Dermis blood vessel endothelial cell (primary cell): ENCODE measurements around the gene NHERF2. TPM values are rescaled to one million over a fixed set of nuclear protein-coding genes. Genes with fewer than 3 reads are reported as not detected.

Experiments used
- DNase-seq: peaks from one replicate; pipeline ENCODE4 v3.0.0; 2010
- total RNA-seq: library from RNA; depleted of rRNA; stranded (reverse); fragments of >200 nt; gene quantifications from 2 replicates; pipeline ENCODE4 v1.2.3, GENCODE V29; 2014

NHERF2 gene
- total RNA-seq, 1 donor from 2014 or later, result 33.5 TPM

DNA sequence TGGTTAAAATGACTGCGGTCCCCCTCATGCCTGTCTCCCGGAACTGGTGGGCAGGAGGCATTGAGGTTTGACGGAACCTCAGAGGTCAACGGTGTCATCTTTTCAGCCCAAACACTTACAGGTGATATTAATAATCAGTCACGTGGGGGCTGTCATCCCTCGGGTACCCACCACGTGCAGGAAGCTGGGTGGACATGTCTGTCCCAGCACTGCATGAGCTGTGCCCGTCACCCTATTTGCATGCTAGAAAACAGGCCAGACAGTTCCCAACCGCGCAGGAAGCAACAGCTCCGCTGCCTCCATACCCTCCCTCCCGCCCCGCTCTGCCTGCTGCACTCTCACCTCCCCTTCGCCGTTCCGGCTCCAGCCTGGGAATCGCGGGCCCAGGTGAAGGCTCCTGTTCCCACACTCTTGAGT lies 35.6 kb upstream of the NHERF2 start:
- DNase-seq, result no peak

DNA sequence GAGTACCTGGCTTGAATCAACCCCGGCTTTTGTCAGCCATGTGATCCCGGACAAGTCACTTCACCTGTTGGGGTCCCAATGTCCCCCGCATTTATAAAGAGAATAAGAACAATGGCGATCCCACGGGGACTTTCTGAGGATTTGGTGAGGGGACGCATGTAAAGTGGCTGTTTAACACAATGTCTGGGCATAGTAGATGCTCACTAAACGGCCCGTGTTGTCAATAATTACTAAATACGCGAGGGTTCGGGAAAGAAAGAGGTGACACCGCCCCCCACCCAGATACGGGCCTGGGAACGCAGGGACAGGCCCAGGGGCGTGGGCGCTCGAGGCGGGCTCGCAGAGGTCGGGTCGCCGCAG lies 35.1 kb upstream of the NHERF2 start:
- no peak for DNase-seq

DNA sequence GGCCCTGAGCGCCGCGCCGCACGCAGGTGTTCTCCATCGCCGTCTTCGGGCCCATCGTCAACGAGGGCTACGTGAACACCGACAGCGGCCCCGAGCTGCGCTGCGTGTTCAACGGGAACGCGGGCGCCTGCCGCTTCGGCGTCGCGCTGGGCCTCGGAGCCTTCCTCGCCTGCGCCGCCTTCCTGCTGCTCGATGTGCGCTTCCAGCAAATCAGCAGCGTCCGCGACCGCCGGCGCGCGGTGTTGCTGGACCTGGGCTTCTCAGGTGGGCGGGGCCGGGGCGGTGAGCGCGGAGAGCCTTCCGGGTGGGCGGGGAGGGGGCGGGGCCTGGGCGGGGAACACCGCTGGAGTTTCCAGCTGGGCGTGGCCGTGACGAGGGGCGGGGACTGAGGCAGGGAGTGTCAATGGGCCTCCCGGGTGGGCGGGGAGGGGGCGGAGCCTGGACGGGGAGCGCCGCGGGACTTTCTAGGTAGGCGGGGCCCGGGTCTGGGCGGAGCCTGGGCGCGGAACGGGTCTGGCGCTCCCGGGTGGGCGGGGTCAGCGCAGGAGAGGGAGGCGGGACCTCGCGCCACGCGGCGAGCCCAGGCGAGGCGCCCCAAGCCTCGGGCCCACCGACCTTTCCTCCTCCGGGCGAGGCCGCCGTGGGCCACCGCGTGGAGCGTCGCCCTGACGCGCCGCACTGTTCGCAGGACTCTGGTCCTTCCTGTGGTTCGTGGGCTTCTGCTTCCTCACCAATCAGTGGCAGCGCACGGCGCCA lies 34.6 kb upstream of the NHERF2 start:
- DNase-seq, result peak; percentile 93

DNA sequence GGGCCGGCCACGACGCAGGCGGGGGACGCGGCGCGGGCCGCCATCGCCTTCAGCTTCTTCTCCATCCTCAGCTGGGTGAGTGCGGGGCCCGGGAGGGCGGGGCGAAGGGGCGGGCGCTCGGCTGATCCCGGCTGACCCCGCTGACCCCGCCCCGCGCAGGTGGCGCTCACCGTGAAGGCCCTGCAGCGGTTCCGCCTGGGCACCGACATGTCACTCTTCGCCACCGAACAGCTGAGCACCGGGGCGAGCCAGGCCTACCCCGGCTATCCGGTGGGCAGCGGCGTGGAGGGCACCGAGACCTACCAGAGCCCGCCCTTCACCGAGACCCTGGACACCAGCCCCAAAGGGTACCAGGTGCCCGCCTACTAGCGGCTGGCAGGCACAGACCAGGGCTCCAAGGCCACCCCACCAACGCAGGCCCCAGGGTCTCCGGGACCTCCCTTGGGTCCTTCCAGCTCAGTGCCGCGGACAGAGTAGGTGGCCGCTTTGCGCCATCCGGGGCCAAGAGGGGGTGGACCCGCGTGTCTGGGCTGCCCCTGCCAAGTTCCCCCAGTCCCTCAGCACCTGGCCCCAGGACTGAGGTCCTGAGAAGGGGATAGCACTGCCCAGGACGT lies 33.9 kb upstream of the NHERF2 start:
- no peak for DNase-seq

DNA sequence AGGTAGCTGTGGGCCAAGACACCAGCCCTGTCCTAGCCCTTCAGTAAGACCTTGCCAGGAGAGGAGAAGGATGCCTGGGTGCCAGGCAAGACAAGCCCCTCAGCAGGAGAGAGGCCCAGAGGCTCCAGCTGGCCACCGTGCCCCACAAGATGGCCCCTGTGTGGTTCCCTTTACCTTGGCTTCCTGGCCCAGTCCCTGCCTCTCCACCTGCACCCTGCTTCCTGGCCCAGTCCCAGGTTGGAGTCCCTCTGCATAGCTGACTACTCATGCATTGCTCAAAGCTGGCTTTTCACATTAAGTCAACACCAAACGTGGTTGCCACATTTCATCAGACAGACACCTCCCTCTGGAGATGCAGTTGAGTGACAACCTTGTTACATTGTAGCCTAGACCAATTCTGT lies 33.0 kb upstream of the NHERF2 start:
- DNase-seq, result no peak

DNA sequence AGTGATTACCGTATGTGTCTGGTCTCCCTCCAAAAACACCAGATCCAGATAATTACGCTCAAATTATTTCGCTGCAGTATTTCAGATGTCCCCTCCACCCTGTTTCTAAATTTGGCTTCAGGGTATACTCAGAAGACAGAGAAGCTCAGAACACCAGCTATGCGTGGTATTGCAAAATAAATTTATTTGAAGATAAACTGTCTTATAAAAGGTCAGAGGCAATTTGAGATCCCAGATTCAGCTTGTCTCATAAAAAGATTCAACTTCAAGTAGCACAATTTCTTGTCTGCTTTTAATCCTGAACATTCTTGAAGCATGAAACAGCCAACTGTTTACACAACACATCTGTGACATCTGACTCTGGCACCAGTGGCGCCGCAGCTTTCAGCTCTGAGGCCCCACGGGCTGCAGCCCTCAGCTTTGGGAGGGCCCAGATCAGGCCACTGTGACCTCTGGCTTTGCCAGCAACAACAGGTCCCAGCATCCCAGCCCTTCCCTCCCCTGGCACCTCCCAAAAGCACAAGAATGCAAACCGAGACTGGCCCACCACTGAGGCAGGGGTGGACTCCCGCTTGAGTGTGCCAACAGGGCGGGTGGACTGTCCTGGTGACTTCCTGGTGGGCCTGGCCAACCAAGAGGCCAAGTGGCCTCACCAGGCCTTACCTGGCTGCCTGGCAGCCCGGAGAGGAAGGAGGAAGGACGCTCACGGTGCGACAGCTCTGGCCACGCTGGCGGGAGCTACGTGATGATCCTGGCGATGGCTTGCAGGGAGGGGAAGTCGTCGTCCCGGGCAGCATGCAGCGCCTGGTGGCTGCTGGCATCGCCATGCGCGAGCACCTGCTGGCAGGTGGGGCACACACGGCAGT lies 29.0 kb upstream of the NHERF2 start:
- DNase-seq, result no peak

DNA sequence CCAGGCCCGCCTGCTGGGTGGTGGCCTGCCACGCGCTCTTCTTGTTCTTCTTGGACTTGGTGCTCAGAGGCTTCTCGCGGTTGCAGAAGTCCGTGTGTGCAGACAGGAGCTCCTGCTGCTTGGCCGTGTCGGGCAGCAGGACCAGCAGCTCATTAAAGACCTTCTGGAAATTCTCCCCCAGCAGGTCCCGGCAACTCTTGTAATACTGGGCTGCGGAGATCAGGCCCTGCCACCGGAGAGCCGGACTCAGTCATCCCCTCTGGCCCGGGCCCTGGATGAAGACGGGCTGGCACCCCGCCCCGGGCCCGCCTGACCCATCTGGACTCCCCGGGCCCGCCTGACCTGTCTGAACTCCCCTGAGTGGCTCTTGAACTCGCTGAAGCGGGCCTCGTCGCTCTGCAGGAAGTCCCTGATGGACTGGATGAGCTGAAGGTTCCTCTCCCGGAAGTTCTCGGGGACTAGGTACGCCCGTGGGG lies 28.3 kb upstream of the NHERF2 start:
- no peak for DNase-seq

DNA sequence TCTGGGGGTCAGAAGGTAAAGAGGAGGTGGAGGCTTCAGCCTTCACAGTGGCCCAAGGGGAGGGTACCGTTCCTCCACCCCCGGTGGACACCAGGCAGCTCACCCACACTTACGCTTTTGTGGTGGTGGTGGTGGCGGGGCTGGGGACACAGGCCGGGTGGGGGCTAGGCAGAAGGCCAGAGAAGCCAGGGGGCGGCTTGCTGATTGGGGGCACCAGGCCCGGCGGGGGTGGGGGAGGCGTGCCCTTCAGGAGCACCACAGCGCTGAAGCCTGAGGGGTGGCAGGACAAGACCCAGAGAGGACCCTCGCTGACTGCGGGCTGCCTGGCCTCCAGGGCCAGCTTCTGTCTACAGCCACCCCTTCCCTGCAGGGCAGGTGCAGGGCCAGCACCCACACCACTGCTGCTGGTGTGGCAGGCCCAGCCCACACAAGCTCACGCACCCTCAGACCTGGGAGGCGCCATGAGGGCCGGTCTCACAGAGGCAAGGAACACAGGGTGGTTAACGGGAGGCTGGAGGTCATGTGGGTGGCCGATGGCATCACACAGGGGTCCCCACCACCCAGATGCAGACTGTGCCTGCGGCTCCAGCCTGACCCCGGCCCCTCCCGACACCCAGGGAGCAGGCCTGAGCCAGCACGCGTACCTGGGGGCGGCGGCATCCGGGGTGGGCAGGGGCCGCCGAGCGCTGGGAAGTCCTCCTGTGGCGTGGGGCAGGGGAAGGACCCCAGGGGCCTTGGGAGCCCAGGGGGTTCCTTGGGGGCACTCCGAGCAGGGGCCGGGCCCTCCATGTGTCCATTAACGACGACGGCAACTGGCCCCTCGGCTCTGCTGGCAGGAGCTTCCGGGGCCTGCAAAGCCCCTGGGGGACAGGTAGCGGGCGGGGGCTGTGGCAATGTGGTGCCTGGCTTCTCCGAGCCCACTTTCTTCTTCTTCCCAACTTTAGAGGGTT lies 27.6 kb upstream of the NHERF2 start:
- no peak for DNase-seq

DNA sequence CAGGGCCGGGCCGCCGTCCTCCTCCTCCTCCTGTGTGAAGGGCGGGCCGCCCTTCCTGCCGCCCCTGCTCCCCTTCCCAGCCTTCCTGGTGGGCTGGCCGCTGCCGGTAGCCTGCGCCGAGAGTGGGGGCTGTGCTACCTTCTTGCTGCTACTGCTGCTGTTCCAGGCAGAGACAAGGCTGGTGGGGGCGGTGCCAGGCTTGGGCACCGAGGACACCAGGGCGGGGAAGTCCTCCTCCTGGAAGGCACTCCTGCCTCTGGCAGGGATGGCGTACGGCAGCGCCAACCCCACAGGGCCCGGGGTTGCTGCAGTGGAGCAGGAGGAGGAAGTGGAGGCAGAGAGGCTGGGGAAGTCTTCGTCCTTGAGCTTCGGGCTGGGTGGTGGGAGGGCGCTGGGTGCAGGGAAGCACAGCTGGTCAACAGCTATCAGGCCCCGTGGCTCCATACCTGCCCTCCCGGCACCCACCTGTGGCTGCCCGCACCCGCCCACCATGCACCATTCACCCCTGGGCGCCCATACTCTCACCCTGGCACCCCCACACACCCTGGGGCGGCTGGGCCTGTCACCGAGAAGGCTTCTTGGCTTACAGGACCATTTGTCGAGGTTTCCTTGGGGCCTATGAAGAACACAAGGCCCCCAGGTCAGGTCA lies 26.7 kb upstream of the NHERF2 start:
- no peak for DNase-seq

DNA sequence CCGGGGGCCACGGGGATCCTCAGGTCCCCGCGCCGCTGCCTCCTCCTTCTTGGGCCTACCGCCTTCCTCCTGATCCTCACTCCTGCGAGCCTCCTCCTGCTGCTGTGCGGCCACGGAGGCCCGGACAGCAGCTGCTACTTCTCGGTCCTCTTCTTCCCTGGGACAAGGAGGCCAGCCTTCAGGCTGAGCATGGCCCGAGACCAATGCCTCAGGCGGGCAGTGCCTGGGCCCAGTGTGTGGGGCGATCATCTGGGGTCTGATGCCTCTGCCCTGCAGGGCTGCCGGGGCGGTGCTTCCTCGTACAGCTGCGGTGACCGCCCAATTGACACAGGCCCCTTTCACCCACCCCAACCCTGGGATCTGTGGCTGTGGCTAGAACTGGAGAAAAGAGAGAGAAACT lies 25.7 kb upstream of the NHERF2 start:
- no peak for DNase-seq

DNA sequence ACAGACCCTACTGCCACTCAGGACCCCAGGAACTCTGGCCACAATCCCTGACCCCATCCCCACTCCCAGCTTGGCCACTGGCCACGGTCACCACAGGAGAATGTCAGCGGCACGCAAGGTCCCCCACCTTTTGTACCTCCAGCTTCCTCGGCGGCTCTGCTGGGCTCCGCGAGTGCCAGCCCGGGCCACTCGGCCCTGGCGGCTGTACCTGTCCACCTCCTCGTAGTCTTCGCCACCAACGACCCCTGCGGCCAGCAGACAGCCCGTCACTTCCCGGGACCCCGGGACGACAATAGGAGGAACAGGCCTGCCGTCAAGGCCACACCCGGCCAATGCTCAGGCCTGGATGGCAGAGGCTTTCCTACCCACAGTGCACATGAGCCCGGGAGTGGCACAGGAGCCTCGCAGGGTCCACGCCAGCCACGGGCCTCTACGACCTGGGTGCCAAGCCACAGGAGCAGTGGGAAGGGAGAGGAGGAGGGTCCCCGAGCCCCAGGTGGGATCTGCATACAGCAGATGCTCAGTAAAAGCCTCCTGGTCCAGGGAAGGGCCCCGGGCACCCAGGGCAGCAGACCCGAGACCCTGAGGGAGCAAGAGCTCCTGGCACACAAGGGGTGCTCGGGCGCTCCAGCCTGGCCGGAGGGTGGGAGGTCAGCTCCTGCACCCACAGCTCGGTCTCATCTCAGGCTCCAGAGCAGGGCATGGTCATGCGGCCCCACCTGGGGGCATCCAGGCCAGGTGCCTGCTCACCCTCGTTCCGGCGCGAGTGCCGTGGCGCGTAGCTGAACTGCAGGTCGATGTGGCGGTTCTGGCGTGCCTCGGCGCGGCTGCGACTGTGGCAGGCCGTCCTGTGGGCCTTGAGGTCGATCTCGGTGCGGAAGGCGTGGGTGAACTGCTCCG lies 25.0 kb upstream of the NHERF2 start:
- DNase-seq, result no peak

DNA sequence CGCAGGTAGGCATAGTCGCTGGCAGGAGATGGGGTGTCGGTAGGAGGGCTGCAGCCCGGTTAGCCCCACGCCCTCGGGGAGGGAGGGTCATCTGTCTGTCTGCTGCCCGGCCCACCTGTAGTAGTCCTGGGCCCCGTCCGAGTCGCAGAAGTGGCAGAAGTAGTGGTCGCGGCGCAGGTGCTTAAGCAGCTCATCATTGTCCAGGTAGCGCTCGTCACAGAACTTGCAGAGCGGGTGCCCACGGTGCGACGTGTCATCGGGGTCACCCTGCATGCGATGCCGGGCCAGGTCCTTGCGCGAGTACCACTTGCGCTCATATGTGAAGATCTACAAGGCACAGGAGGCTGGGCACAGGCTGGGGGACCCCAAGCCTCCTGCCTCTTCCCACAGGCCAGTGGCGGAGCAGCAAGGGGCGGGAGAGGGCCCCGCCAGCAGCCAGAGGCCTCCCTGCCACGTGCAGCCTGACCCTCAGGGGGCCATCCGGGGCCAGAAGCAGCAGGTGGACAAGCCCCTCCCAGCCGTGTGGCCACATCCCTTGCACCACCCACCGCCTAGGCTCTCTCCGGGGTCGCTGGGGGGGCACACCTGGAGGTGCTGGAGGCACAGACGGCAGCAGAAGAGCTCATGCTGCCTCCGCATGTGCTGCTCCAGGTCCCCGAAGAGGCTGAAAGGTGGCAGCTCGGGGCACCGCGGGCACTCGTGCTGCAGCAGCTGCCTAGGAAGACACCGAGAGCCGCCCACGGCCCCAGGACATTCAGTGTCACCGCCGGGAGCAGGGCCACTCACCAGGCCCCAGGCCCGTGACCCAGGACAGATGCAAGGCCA lies 24.1 kb upstream of the NHERF2 start:
- DNase-seq, result no peak

DNA sequence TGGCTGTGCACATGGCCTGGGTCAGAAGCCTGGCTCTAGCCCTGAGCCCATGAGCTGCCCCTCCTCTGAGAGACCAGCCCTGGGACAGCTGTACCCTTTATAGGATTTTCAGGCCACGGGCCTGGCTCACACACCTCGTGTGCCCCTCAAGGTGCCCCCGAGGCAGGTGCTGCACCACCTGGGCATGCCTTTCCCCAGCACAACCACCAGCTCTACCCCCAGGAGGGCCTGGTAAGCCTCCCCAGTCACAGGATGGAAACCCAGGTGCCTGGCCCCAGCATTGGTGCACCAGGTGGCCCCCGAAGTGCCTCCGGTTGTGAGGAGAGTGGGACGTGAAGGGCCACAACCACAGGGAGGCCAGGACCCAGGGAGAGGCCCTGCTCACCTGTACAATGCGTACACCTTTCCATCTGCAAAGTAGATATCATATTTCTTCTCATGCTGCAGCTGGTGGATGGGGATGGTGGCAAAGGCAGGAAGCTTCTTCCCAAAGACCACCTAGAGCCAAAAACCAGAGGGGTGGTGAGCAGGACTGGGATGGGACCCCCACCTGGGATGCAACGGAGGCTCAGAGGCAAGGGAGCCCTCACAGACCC lies 23.4 kb upstream of the NHERF2 start:
- no peak for DNase-seq

DNA sequence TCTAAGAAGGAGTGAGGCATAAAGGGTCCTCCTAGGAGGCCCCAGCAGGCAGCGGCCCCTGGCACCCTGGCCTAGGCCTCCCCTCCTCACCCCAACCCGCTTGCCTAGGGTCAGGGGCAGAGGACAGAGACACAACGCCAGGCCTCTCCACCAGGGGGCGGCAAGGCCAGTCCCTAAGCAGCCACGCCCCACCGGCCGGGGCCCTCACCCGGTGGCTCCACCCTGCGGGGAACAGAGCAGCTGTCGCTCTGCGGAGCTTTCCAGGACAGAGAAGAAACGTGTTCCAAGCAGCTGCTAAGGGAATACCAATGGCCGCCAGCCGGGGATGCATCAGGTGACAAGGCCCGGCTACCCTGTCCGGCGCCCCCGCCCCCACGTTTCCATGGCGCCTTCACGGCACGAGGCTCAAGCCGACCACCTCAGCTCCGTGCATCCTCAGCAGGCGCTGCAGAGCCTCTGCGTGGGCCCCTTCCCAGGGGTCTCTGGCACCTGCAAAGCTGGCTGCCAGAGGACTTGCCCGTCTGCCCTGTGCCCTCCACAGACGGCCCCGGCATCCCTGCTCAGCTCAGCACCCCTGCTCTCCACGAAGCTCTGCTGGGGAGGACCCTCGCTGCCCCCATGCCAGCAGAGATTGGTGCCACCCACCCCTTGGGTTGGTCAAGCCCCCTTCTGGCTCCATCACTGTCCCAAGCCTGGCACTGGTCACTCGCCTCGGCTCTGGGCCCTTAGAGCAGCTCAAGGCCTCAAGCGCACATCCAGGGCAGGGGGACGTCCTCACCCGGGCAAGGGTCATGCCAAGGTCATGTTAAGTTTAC lies 22.7 kb upstream of the NHERF2 start:
- DNase-seq, result peak; percentile 92

DNA sequence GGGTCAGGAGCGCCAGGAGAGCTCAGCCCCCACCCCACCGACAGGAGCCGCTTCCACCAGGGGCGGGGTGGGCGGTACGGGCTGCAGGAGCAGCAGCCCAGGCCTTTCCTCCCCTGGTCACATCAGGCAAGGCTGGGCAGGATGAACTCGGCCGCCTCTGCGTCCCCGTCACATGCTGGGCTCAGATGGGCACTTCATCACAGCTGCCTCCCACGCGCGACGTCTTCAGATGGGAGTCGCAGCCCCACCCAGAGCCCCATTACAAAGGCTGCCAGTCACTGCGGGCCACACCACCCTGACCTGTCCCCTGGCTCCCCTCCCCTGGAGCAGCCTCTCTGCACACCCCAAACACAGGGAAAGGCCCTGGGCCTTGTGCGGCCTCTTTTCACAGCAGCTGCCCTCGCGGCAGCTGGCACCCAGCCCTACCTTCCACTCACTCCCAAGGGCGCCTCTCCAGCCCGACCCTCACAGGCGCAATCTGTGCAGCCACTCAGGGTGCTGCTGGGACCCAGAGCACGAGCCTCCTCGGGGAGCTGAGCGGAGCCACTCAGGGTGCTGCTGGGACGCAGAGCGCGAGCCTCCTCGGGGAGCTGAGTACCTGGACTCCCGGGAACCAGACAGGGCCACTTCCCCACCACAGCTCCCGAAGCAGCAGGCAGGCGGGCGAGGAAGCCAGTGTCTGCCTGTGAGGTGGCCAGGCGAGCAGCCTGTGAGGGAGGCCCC lies 21.7 kb upstream of the NHERF2 start:
- no peak for DNase-seq

DNA sequence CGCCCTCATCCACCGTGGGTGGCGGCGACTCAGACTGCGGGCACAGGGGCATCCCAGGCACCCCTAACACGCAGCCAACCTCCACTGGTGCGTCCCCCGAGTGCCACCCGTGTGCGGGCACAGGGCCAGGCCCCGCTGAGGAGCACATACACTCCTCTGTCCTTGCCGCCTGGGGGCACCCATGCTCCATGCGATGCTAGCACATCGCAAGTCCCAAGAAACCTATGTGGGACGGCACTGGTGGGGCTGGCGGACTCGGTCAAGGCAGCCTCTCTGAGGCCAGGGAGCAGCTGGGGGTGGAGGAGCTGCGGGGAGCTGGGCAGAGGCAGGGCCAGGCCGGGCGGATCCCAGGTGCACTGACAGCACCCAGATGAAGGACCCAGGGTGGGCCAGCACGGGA lies 21.1 kb upstream of the NHERF2 start:
- peak; percentile 50 for DNase-seq

DNA sequence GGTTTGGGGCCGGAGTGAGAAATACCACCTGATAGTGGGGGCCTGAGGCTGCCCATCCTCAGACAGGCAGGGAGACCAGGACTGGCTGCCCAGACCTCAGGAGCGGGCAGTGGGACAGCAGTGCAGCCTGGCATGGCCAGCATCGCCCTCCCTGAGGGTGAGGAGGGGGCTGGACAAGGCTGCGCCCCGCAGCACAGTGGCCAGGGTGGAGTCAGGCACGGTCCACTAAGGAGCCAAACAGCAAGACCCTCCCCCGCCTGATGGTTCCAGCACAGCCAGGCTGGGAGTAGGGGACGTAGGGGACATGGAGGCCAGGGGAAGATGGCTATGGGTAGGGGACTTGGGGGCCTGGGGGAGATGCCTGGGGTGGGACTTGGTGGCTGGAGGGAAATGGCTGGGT lies 20.4 kb upstream of the NHERF2 start:
- DNase-seq, result no peak
